ENCODE results near the gene NOXA1. TPM values are rescaled to one million over a fixed set of nuclear protein-coding genes. Genes with fewer than 3 reads are reported as not detected.

NOXA1 gene
- total and polyA plus RNA-seq, 2 of the 8 experiments (the other 6 are each of a cell fraction or from before 2014, with no cell fraction given): 0.34 to 0.91 TPM

DNA sequence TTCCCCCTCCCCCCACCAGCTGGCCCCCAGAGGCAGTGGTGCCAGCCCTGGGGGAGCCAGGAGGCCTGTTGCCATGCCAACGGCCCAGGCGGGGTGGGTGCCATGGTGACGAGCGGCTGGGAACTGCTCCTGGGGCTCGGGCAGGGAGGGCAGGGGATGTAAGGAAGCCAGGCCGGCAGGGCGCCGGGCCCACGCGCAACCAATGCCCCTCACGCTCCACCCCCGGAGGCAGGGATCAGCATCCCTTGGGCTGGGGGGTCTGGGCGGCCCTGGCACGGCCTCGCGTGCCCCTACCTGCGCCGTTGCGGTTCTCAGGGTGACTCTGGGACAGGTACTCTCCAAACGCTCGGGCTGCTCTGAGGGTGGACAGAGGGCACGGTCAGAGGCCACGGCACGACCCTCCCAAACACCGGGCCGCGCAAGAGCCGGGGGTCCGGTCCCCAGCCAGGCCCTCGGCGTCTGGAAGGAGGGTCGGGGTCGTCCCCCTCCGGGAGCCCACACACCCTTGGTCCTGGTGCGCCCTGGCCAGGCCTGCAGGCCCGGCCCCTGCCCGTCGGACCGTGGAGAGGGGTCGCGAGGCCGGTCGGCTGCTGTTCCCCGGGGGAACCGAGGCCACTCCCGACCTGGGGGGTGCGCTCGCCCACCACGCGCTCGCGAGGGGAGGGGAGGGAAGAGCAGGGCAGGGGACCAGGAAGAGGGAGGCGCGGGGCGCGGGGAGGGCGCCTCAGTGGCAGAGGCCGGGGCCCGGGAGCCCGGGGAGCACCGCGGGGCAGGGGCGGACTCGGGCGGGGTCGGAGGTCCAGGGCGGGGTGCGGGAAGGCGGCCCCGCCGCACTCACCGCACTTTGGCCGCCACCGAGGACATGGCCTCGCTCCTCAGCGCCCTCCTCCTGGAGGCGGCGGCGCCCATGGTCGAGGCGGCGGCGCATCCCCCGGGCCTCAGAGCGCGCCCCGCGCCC is 35.3 kb downstream of the NOXA1 start:
- H2BK15ac ChIP-seq (ENCODE audit: low read length): no peak overlapping the region
- peak overlapping the region in 3 of 4 experiments; percentile 24 to 70 (median 45); a peak in 3 of 7 replicates for H3K9ac ChIP-seq (replicated peaks in 1 of 4; ENCODE audit: extremely low read depth in 1 of 4, low read depth in 3 of 4, low read length in 3 of 4)
- no peak overlapping the region for H2BK20ac ChIP-seq (ENCODE audit: low read length)
- H3K56ac ChIP-seq (replicated peaks; ENCODE audit: insufficient read length, low read depth, low read length): no peak overlapping the region
- peaks cover 3% of the 10 kb centered on the region; the same call in 1 of the 2 replicates for H3K79me1 ChIP-seq (ENCODE audit: low read depth, low read length)
- ChIA-PET POLR2A (ENCODE audit: partially characterized antibody) (no interaction called here), CTCF (ENCODE audit: partially characterized antibody) (interaction anchor here (1.3 kb wide), 1 partner anchor 14 kb away, joined by 4 read pairs; no protein-coding TSS in a partner anchor)
- H4K91ac ChIP-seq (replicated peaks; ENCODE audit: insufficient read length, low read length): no peak overlapping the region
- H2BK120ac ChIP-seq (replicated peaks; ENCODE audit: low read depth, low read length): no peak overlapping the region
- H3K36me3 ChIP-seq (ENCODE audit: control insufficient read depth in 2 of 4, insufficient read depth in 4 of 4, low read length in 3 of 4): peaks cover 0 to 14% (median 7%) of the 10 kb centered on the region in 4 experiments; a peak in 6 of 8 replicates
- no peak overlapping the region for H3K23ac ChIP-seq (ENCODE audit: insufficient read length)
- DNase-seq (ENCODE audit: low read depth in 1 of 2, low spot score in 2 of 2) (no peak), FAIRE-seq (no peak)
- peak overlapping the region; percentile 43 to 89 (median 54) for H3K4me3 ChIP-seq (ENCODE audit: extremely low read depth in 1 of 4, insufficient read depth in 2 of 4, low read depth in 3 of 4, low read length in 4 of 4)
- H2AK5ac ChIP-seq (ENCODE audit: low read depth, low read length): no peak overlapping the region
- peak overlapping the region; percentile 79; the same call in 1 of the 2 replicates for H4K8ac ChIP-seq (ENCODE audit: extremely low read depth, insufficient read depth, low read length)
- H3K23me2 ChIP-seq (ENCODE audit: low read depth, low read length): peaks cover 13% of the 10 kb centered on the region; the same call in 1 of the 2 replicates
- peaks cover 0 to 28% (median 18%) of the 10 kb centered on the region in 4 experiments; a peak in 6 of 7 replicates for H3K4me1 ChIP-seq (replicated peaks in 1 of 4; ENCODE audit: control insufficient read depth in 3 of 4, insufficient read depth in 4 of 4, low read length in 3 of 4)
- no peak overlapping the region for H2BK5ac ChIP-seq (ENCODE audit: low read depth, low read length)
- H3K27ac ChIP-seq (ENCODE audit: low read depth, low read length): no peak overlapping the region
- H4K20me1 ChIP-seq (replicated peaks in 1 of 2; ENCODE audit: control insufficient read depth in 1 of 2, insufficient read depth in 2 of 2, low read length in 2 of 2): peaks cover 0 to 10% of the 10 kb centered on the region in 2 experiments
- no peak overlapping the region for H2AFZ ChIP-seq (ENCODE audit: low read length)
- H3K14ac ChIP-seq (ENCODE audit: insufficient read length): no peak overlapping the region
- 26% methylated on average over 37 of the region's 88 CpGs; no CpG with 5 or more reads in 1 of the 2 experiments for WGBS, 2 experiments (ENCODE audit: extremely low coverage in 1 of 2, insufficient coverage in 1 of 2, insufficient read length in 1 of 2, insufficient replicate concordance in 2 of 2, low coverage in 1 of 2, low lambda C conversion rate in 2 of 2, missing lambda C conversion rate in 1 of 2)
- H3K4ac ChIP-seq (replicated peaks; ENCODE audit: insufficient read length, low read depth, low read length): no peak overlapping the region
- peak overlapping the region; percentile 75 to 93 for H3K4me2 ChIP-seq (ENCODE audit: insufficient read depth in 1 of 2, low read depth in 2 of 2, low read length in 2 of 2)
- TF ChIP-seq EP300 (IDR thresholded peaks at IDR 0.05; ENCODE audit: borderline replicate concordance in 1 of 2, low read depth in 2 of 2, low read length in 2 of 2): no peak
- TF ChIP-seq MAX (IDR thresholded peaks at IDR 0.05): 0 out of 2 replicates have a peak, but pooled peaks have one; percentile 4
- H3K27me3 ChIP-seq (replicated peaks in 1 of 4; ENCODE audit: control insufficient read depth in 3 of 4, extremely low read depth in 1 of 4, insufficient read depth in 3 of 4, low read length in 3 of 4): peaks cover 0 to 19% (median 13%) of the 10 kb centered on the region in 4 experiments; a peak in 5 of 7 replicates
- H3K9me3 ChIP-seq (ENCODE audit: insufficient read depth in 2 of 2, low read depth in 1 of 2, low read length in 1 of 2): no peaks in the 10 kb centered on the region; a peak in 1 of 4 replicates
- H3K18ac ChIP-seq (ENCODE audit: extremely low read depth, low read length): peak overlapping the region; percentile 78; the same call in 1 of the 2 replicates
- 0 out of 2 replicates have a peak overlapping the region, but pooled peaks have one; percentile 9 for H2BK12ac ChIP-seq (ENCODE audit: low read depth, low read length)
- H3K79me2 ChIP-seq (ENCODE audit: control insufficient read depth in 1 of 2, insufficient read depth in 2 of 2, low read length in 2 of 2): no peaks in the 10 kb centered on the region; a peak in 1 of 4 replicates
- H4K5ac ChIP-seq (ENCODE audit: insufficient read length, low read depth, low read length): no peak overlapping the region
